Measurements from ENCODE around the gene TSKU.

- TF ChIP-seq CTCF (IDR thresholded peaks at IDR 0.05 in 4 of 5, conservative IDR thresholded peaks at IDR 0.05 in 1 of 5) (no peak), POLR2A (IDR thresholded peaks at IDR 0.05) (no peak)
Measured at GRCh38 chr11:76753950-76754349, 29.2 kb upstream of the TSKU start.
